ENCODE results near the gene STAM2. TPM values are rescaled to one million over a fixed set of nuclear protein-coding genes. Genes with fewer than 3 reads are reported as not detected.

STAM2 gene
- total RNA-seq, 1 donor from 2014 or later, result 4.0 TPM

GRCh38 chr2:152098496-152099366 lies 76.8 kb downstream of the STAM2 start, which contains the start of gene CACNB4:
Gene CACNB4, minus strand, starts transcription at chr2:152099044.
- no peak for DNase-seq (ENCODE audit: low spot score in 2 of 2)
- no peak for TF ChIP-seq CTCF (IDR thresholded peaks at IDR 0.05)
- intact Hi-C loops (cut with DNase I), result loop anchor here (2.0 kb wide), 1 partner anchor 62 kb away; no protein-coding TSS in a partner anchor
- Histone ChIP-seq H3K4me1 (peaks cover 3 to 7% of the 10 kb centered on the region in 2 donors), H3K27me3 (no peaks in the 10 kb centered on the region), H3K27ac (peak within 1 kb of the TSS; percentile 34 to 61), H3K9me3 (no peaks in the 10 kb centered on the region), H3K36me3 (no peaks in the 10 kb centered on the region), H3K4me3 (peak within 1 kb of the TSS; percentile 63 to 83)

- Histone ChIP-seq H3K4me3 (peak overlapping the region; percentile 63 to 83), H3K27ac (peak overlapping the region; percentile 34 to 61), H3K4me1 (peaks cover 3 to 7% of the 10 kb centered on the region in 2 donors), H3K9me3 (no peaks in the 10 kb centered on the region), H3K27me3 (no peaks in the 10 kb centered on the region), H3K36me3 (no peaks in the 10 kb centered on the region)
- TF ChIP-seq CTCF (IDR thresholded peaks at IDR 0.05), result no peak
- intact Hi-C loops (cut with DNase I), result loop anchor here (2.0 kb wide), 1 partner anchor 61 kb away; no protein-coding TSS in a partner anchor
- DNase-seq (ENCODE audit: low spot score in 2 of 2), result no peak
These were observed 77.6 kb downstream of the STAM2 start for GRCh38 chr2:152097801-152098495.

- H3K9me3 ChIP-seq, result no peaks in the 10 kb centered on the region
- peak overlapping the region; percentile 26 to 61 for H3K27ac ChIP-seq
- H3K4me1 ChIP-seq, result peaks cover 3 to 7% of the 10 kb centered on the region in 2 donors
- no peaks in the 10 kb centered on the region for H3K36me3 ChIP-seq
- TF ChIP-seq CTCF (IDR thresholded peaks at IDR 0.05), result no peak
- H3K4me3 ChIP-seq, result peak overlapping the region; percentile 63 to 83
- intact Hi-C loops (cut with DNase I), result no loop called here
- H3K27me3 ChIP-seq, result no peaks in the 10 kb centered on the region
- no peak for DNase-seq (ENCODE audit: low spot score in 2 of 2)
These were observed 78.2 kb downstream of the STAM2 start for GRCh38 chr2:152097290-152097800.

GRCh38 chr2:152095146-152095545 lies 80.4 kb downstream of the STAM2 start:
- Histone ChIP-seq H3K4me3 (no peak overlapping the region), H3K27ac (no peak overlapping the region), H3K27me3 (no peaks in the 10 kb centered on the region), H3K9me3 (no peaks in the 10 kb centered on the region), H3K36me3 (no peaks in the 10 kb centered on the region), H3K4me1 (peaks cover 3 to 7% of the 10 kb centered on the region in 2 donors)
- intact Hi-C loops (cut with DNase I), result no loop called here
- no peak for DNase-seq (ENCODE audit: low spot score in 2 of 2)
- no peak for TF ChIP-seq CTCF (IDR thresholded peaks at IDR 0.05)

- Histone ChIP-seq H3K36me3 (no peaks in the 10 kb centered on the region), H3K4me3 (no peak overlapping the region), H3K27ac (no peak overlapping the region), H3K4me1 (no peaks in the 10 kb centered on the region), H3K27me3 (no peaks in the 10 kb centered on the region), H3K9me3 (no peaks in the 10 kb centered on the region)
- TF ChIP-seq CTCF (IDR thresholded peaks at IDR 0.05), result no peak
- DNase-seq (ENCODE audit: low spot score in 2 of 2), result no peak
- intact Hi-C loops (cut with DNase I), result no loop called here
These were observed 81.5 kb downstream of the STAM2 start for GRCh38 chr2:152094014-152094413.
